Osteoblast (primary cell): ENCODE measurements around the gene LRRC28. TPM values are rescaled to one million over a fixed set of nuclear protein-coding genes. Genes with fewer than 3 reads are reported as not detected.

Experiments
- DNase-seq: peaks from one replicate; pipeline ENCODE4 v3.0.0; 2011; ENCODE audit warnings: low spot score, mixed read lengths; ENCODE audit not compliant: insufficient read length; ENCODE audit errors: missing footprints
- H2AFZ ChIP-seq: 2 replicates; pipeline ENCODE4 v1.6.0; 2011; ENCODE audit warnings: mild to moderate bottlenecking, low read length
- H3K27ac ChIP-seq: 2 replicates; pipeline ENCODE4 v1.5.1; 2011; ENCODE audit warnings: mild to moderate bottlenecking, low read depth, low read length, moderate library complexity
- H3K27me3 ChIP-seq: 2 replicates; pipeline ENCODE4 v1.6.0; 2012; ENCODE audit warnings: mild to moderate bottlenecking, control low read depth, inconsistent platforms, low read length, moderate library complexity; ENCODE audit not compliant: insufficient read depth
- H3K36me3 ChIP-seq: 2 replicates; pipeline ENCODE4 v1.5.1; 2011; ENCODE audit warnings: mild to moderate bottlenecking, low read length, control low read depth, moderate library complexity; ENCODE audit not compliant: insufficient read depth
- H3K4me1 ChIP-seq: 2 replicates; pipeline ENCODE4 v1.5.1; 2011; ENCODE audit warnings: mild to moderate bottlenecking, low read length, control low read depth, moderate library complexity; ENCODE audit not compliant: insufficient read depth
- H3K4me2 ChIP-seq: 2 replicates; pipeline ENCODE4 v1.6.0; 2011; ENCODE audit warnings: mild to moderate bottlenecking, low read length; ENCODE audit not compliant: insufficient read depth
- H3K4me3 ChIP-seq: fragments of 200-600 bp; sonication (generic); 3 replicates; pipeline ENCODE4 v1.5.1; 2012; ENCODE audit warnings: mild to moderate bottlenecking, low read length, inconsistent platforms; ENCODE audit not compliant: insufficient read depth
- H3K79me2 ChIP-seq: 2 replicates; pipeline ENCODE4 v1.6.0; 2012; ENCODE audit warnings: mild to moderate bottlenecking, low read length, control low read depth, inconsistent platforms; ENCODE audit not compliant: insufficient read depth
- H3K9me3 ChIP-seq: 2 replicates; pipeline ENCODE4 v1.5.1; 2011; ENCODE audit warnings: low read depth, low read length, control low read depth
- H4K20me1 ChIP-seq: 2 replicates; pipeline ENCODE4 v1.6.0; 2012; ENCODE audit warnings: mild to moderate bottlenecking, low read length, control low read depth; ENCODE audit not compliant: insufficient read depth
- CTCF ChIP-seq: IDR thresholded peaks from 2 replicates; pipeline ENCODE4 v1.5.1; 2011; ENCODE audit warnings: mild to moderate bottlenecking, low read depth, low read length, moderate library complexity; ENCODE audit errors: extremely low read depth
- total RNA-seq: library from RNA; depleted of rRNA; stranded (reverse); fragments of >200 nt; gene quantifications from 2 replicates; pipeline ENCODE4 v1.2.3, GENCODE V29; 2012

The LRRC28 gene
- total RNA-seq, 1 donor = 32.6 TPM

- Histone ChIP-seq H3K36me3 (no peaks in the 10 kb centered on the region), H3K79me2 (no peaks in the 10 kb centered on the region), H3K4me2 (no peak overlapping the region), H3K4me1 (peaks cover 22% of the 10 kb centered on the region), H3K4me3 (no peak overlapping the region), H3K27me3 (no peaks in the 10 kb centered on the region), H4K20me1 (no peaks in the 10 kb centered on the region), H3K9me3 (no peaks in the 10 kb centered on the region), H3K27ac (no peak overlapping the region), H2AFZ (no peak overlapping the region)
- no peak for TF ChIP-seq CTCF
- DNase-seq = no peak
Measured at GRCh38 chr15:99440029-99440428, 188.7 kb downstream of the LRRC28 start.

Other genes starting within 250 kb of the LRRC28 start
- gene PGPEP1L, start 243.7 kb upstream of the LRRC28 start, total RNA-seq = not detected in 2 replicates
- 4.0 and 4.4 TPM in 2 replicates for gene SYNM, start 146.4 kb upstream of the LRRC28 start, total RNA-seq
- gene TTC23, start 1.9 kb upstream of the LRRC28 start, total RNA-seq = 21.7 and 27.4 TPM in 2 replicates